ENCODE measurements around the gene EMID1.

DNA sequence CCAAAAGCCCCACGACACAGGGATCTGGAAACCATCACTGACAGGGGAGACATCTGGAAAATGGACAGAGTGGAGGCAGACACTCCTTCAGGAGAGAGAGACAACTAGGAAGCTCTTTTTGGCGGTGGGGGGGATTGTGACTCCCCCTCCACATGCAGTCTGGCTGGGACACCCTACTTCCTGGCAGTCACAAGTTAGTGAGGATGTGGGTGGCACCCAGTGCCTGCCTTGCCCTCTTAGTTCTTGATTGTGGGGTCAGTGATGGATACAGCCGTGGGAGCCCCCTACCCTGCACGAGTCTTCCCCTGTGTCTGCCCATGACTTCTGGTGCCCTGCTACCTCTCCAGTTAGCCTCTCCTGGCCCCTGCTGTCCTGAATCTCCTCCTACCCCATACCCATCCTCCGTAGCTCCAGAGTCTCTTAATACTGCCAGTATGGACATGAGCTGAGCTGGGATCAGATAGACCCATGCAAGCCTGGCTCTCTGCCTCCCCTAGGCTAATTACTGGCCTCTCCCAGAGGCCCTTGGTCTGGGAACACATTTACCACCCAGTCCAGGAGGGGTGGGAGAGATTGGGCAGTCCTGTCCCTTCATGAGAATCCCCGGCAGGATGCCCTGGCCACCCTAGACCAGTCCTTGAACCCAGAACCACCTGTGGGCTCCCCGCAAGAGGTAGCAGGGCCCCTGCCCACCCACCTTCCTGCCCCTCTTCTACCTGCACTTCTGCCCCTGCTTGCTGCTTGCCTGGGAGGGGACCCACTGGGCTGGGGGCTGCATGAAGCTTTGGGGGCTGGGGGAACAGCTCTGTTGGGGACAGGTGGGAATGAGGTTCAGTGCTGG lies 39.3 kb downstream of the EMID1 start:
- TF ChIP-seq ARNT (IDR thresholded peaks at IDR 0.05), result no peak
- no peak for TF ChIP-seq SP1 (IDR thresholded peaks at IDR 0.05)
- TF ChIP-seq L3MBTL2 (conservative IDR thresholded peaks at IDR 0.05), result no peak
- no peak for TF ChIP-seq ZNF384 (IDR thresholded peaks at IDR 0.05)
- TF ChIP-seq BHLHE40 (IDR thresholded peaks at IDR 0.05; ENCODE audit: borderline replicate concordance), result no peak
- no peak for TF ChIP-seq NFRKB (IDR thresholded peaks at IDR 0.05)

Measured in HEK293T (cell line).